C4-2B (cell line): ENCODE results near the gene IFITM5.
"Not testable (repeated sequence)": the region's sequence is repeated elsewhere in the genome, so short reads cannot be mapped to it uniquely, and the experiment has no call there.

Experiments
- H3K27ac ChIP-seq: fragments of 450-650 bp; 2 replicates; pipeline ENCODE4 v1.5.1; 2017
- ZFX ChIP-seq: fragments of 450-650 bp; IDR thresholded peaks from 2 replicates; pipeline ENCODE4 v1.6.1; 2017
- TF ChIP-seq, protein P1 (sequence below): fragments of 450-650 bp; conservative IDR thresholded peaks from 2 replicates; pipeline ENCODE4 v1.5.1; 2017; ENCODE audit warnings: mild to moderate bottlenecking

IFITM5 gene

DNA sequence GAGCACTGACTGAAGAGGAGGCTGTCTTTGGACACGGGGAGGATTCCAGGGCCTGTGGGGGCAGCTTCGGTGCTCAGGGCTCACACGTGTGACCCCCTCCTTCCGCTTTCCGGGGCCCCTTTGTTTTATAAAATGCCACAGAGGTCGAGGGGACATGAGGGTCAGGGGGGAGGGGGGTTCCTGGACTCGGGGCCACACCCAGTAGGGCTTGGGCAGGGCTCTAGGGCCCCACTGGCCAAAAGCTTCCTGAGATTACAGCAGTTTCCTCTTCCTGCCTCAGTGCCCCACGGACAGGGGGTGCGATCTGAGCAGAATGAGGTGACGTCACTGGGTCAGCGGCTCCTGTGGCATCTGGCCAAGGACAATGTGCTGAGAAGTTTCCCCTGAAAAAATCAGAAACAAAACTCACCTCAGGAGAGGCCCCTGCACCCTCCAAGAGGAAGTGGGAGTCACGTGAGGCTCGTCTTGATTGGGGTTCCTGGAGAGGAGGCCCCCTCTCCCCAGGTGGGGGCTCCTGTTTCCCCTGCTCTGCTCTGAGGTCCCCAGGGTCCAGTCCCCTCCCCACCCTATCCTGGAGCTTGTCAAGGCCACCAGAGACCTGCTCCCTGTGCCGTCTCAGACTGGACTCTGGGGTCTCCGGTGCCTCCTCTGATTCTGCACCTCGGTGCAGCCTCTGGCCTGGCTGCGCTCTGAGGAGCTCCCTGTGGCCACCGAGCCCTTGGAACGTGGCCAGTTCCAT is 27.7 kb upstream of the IFITM5 start:
- no peak overlapping the region for H3K27ac ChIP-seq

DNA sequence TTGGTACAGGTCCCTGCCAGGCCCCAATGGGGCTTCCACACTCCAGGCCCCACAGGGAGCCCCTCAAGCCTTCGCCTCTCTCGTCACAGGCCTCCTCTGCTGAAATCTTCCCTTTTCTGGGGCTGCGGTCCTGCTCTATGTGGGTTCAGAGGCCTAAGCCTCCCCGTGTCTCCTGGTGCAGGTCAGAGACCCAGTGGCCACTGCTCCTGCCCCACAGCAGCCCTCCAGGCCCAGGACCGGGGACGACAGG is 27.2 kb upstream of the IFITM5 start:
- TF ChIP-seq ZFX = no peak
- TF ChIP-seq, protein P1, sequence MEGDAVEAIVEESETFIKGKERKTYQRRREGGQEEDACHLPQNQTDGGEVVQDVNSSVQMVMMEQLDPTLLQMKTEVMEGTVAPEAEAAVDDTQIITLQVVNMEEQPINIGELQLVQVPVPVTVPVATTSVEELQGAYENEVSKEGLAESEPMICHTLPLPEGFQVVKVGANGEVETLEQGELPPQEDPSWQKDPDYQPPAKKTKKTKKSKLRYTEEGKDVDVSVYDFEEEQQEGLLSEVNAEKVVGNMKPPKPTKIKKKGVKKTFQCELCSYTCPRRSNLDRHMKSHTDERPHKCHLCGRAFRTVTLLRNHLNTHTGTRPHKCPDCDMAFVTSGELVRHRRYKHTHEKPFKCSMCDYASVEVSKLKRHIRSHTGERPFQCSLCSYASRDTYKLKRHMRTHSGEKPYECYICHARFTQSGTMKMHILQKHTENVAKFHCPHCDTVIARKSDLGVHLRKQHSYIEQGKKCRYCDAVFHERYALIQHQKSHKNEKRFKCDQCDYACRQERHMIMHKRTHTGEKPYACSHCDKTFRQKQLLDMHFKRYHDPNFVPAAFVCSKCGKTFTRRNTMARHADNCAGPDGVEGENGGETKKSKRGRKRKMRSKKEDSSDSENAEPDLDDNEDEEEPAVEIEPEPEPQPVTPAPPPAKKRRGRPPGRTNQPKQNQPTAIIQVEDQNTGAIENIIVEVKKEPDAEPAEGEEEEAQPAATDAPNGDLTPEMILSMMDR = no peak
- no peak overlapping the region for H3K27ac ChIP-seq

More for the DNA sequence above, 27.7 kb upstream of the IFITM5 start:
- no peak for TF ChIP-seq ZFX
- TF ChIP-seq, protein P1 = no peak

DNA sequence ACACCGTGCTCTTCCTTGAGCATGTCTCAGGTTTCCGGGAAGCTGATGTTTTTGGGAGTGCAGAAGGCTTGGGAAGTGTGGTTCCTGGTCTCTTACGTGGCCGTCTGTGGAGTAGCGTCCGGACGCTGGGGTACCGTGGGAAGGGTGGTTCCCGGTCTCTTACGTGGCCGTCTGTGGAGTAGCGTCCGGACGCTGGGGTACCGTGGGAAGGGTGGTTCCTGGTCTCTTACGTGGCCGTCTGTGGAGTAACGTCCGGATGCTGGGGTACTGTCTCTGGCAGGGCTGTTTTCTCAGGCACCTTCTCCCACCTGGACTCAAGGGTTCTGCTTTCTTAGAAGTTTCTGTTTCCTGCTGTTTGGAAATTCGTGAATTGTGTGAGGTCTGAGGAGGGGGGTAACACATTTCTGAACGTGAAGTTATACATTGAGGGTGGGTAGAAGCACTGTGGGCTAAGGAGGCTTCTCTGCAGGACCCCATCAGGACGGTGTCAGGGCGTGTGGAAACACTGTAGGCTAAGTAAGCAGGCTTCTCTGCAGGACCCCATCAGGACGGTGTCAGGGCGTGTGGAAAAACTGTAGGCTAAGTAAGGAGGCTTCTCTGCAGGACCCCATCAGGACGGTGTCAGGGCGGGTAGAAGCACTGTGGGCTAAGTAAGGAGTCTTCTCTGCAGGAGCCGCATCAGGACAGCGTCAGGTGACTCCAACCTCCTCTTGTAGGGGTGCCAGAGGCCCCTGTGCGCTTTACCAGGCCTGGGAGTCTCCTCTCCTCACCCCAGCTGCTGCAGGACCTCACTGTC is 26.7 kb upstream of the IFITM5 start:
- TF ChIP-seq, protein P1 = no peak
- TF ChIP-seq ZFX = no peak
- no peak overlapping the region for H3K27ac ChIP-seq

DNA sequence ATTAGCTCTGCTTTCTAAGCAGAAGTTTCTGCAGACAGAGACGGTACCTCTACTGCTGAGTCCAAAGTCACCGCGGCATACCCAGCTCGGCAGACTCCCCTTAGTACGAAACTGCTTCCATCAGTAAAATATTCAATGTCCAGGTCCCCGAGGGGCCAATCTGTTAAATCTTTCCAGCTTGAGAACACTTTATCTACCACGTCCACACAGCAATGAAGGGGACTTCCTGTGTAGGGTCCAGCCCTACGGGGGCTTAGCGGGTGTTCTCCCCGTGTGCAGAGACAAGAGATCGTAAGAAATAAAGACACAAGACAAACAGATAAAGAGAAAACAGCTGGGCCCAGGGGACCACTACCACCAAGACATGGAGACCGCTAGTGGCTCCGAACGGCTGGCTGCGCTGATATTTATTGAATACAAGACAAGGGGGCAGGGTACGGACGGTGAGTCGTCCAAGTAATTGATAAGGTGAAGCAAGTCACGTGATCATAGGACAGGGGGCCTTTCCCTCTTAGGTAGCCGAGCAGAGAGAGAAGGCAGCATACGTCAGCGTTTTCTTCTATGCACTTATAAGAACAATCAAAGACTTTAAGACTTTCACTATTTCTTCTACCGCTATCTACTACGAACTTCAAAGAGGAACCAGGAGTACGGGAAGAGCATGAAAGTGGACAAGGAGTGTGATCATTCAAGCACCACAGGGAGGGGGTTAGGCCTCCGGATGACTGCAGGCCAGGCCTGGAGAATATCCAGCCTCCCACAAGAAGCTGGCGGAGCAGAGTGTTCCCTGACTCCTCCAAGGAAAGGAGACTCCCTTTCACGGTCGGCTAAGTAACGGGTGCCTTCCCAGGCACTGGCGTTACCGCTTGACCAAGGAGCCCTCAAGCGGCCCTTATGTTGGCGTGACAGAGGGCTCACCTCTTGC is 25.5 kb upstream of the IFITM5 start:
- H3K27ac ChIP-seq = not testable (repeated sequence)

DNA sequence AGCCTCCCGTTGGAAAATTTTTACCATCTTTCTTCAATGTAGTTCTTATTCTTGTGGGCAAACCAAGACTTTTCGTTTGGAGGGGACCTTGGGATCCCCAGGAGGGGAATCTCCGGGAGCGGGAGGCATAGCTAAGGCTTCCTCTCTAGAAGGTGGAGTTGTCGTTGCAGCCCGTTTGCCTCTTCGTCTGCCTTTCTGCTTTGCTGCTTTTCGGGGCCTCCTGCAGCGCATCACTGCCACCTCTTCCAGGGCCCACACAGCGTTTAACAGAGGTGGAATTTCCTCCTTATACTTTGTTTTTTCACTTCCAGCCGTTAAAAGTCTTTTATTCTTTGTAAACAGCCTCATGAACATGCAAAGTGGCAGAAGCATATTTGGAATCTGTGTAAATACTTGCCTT is 24.8 kb upstream of the IFITM5 start:
- TF ChIP-seq, protein P1 = no peak
- no peak for TF ChIP-seq ZFX
- no peak overlapping the region for H3K27ac ChIP-seq

DNA sequence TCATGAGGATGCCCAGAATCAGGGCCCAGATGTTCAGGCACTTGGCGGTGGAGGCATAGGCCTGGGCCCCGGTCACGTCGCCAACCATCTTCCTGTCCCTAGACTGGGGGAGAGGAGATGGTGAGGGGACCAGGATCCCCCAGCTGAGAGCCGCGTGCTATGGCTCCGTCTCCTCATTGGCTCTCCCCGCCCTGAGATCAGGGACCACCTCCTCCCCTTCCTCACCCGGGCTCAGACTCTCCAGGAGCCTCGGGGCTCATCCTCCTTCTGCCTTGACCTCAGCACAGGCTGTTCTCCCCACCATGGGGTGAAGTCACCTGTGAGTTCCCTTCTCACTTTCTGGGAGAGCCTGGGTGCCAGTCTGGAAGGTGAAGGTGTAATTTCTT is 20.6 kb upstream of the IFITM5 start:
- H3K27ac ChIP-seq = peak overlapping the region; percentile 86; the same call in 1 of the 2 replicates

DNA sequence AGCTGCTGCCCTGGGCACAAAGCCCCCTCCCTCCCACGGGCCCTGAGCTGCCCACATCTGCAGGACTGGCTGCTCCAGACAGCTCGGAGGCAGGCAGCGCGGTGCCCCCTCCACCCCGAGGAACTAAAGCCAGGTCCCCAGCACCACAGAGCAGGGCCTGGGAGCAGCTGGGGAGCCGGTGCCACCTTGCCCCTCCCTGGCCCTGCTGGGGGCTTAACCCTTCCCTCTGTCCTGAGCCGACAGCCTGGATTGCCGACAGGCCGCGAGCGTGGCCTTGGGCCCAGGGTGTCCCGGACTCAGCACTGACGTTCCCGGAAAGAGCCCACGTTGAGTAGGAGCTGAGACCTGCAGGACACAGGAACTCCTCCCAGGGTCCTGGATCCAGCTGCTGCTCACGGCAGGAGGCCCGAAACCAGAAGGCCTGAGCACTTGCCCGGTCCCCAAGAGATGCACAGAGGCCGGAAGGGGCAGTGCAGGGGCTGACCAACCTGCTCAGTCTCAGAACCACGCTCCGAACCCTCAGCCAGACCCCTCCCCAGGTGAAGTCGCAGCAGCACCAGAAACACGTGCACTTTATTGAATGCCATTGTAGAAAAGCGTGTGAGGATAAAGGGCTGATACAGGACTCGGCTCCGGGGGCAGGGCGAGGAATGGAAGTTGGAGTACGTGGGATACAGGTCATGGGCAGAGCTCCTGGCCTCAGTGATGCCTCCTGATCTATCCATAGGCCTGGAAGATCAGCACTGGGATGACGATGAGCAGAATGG is 20.0 kb upstream of the IFITM5 start:
- not testable (repeated sequence) for H3K27ac ChIP-seq

DNA sequence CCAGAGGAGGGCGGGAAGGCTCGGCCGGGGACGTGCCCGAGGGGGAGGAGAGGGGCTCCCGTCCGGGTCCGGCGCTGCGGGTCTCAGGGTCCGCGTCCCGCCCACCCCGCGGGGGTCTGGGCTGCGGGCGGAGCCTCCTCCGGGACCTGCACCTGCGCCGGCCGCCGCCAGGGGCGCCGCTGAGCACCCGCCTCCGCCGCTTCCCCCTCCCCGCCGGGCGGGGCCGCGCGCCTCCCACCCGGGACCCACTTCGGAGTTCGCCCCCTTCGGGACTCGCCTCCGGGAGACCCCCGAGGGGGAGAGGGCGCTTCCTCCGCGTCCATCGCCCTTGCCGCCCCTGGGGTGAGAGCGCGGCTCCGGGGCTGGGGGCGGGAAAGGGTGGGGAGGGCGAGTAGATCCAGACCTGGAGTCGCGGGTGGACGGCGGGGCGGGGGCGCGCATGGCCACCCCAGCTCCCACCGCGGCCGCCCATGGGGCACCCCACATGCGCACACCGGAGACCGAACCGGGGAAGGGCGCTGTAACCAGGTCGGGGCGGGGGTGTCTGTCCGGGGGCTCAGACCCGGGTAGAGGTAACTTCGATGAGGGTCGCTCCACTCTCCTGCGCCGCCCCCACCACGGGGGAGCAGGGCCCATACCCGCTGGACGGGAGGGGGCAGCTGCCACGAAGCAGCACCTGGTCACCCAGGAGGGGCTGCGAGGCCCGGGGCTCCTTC is 19.2 kb upstream of the IFITM5 start:
- H3K27ac ChIP-seq = not testable (repeated sequence)

DNA sequence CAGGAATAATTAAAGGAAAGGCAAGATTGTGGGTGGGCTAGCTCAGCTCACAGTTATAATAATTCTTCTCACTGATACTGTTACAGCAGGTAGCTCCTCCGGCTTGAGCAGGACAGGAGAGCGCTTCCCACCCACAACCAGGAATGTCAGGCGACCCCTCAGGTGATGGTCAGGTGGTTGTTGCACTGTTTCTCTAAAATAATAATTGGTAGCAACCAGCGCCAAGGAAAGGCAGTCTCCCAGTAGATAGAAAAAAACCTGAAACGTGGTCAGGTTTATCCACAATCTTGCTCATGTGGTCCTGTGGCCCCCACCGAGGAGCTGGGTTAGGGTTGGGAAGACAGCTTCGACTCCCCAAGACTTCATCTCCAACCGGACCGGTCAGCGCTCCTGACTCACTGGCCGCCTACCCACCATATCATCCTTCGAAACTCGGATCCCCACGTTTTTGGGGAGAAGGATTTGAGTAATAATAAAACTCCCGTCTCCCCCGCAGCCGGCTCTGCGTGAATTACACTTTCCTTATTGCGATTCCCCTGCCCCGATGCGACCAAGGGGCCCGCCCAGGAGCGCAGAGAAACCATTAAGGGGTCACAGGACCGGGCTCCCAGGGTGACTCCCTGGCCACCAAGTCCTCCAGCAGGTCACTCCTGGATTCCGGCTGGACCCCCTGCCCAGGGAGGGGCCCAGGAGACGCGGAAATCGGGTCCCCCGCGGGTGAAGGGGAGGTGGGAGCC is 18.5 kb upstream of the IFITM5 start:
- not testable (repeated sequence) for H3K27ac ChIP-seq
